HCT116 (cell line): Measurements from ENCODE around the gene FBXO8.
"Not testable (repeated sequence)": the region's sequence is repeated elsewhere in the genome, so short reads cannot be mapped to it uniquely, and the experiment has no call there.

ENCODE experiments used
- ELF1 ChIP-seq: IDR thresholded peaks from 2 replicates; pipeline ENCODE4 v1.6.1; 2012; ENCODE audit warnings: low read depth, borderline replicate concordance
- EZH2 ChIP-seq: fragments of 200-600 bp; sonication (generic); IDR thresholded peaks from 2 replicates; pipeline ENCODE4 v1.6.1; 2017; ENCODE audit warnings: antibody characterized with exemption, mixed run types
- POLR2A ChIP-seq: IDR thresholded peaks from 2 replicates; pipeline ENCODE4 v1.7.0; 2011; ENCODE audit warnings: borderline replicate concordance; ENCODE audit not compliant: insufficient read depth, insufficient read length; ENCODE audit errors: extremely low read depth
- POLR2AphosphoS5 ChIP-seq: IDR thresholded peaks from 2 replicates; pipeline ENCODE4 v1.6.1; 2011; ENCODE audit warnings: mild to moderate bottlenecking, low read depth, low read length, moderate library complexity
- REST ChIP-seq: IDR thresholded peaks from 2 replicates; pipeline ENCODE4 v1.6.1; 2012; ENCODE audit warnings: low read depth
- SP1 ChIP-seq: IDR thresholded peaks from 2 replicates; pipeline ENCODE4 v1.6.1; 2012; ENCODE audit warnings: low read depth
- TF ChIP-seq, protein P1 (sequence below), 3 experiments: fragments of 200-600 bp in 1 of 3; sonication (generic) in 1 of 3; IDR thresholded peaks in 2 of 3; conservative IDR thresholded peaks in 1 of 3; 2 replicates each; pipeline ENCODE4 v1.5.1; 2012 to 2017; ENCODE audit warnings: low read depth in 2 of 3, low read length in 2 of 3, antibody characterized with exemption in 1 of 3, borderline replicate concordance in 1 of 3, control low read depth in 1 of 3, mild to moderate bottlenecking in 1 of 3, mixed read lengths in 1 of 3, mixed run types in 1 of 3, moderate library complexity in 1 of 3; ENCODE audit not compliant: insufficient read depth in 1 of 3

DNA sequence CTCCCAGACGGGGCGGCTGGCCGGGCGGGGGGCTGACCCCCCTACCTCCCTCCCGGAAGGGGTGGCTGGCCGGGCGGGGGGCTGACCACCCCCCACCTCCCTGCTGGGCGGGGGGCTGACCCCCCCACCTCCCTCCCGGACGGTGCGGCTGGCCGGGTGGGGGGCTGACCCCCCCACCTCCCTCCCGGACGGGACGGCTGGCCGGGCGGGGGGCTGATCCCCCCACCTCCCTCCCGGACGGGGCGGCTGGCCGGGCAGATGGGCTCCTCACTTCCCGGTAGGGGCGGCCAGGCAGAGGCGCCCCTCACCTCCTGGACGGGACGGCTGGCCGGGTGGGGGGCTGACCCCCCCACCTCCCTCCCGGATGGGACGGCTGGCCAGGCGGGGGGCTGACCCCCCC lies 11.2 kb upstream of the FBXO8 start:
- not testable (repeated sequence) for TF ChIP-seq POLR2A, ELF1, SP1, POLR2AphosphoS5, EZH2, REST
- TF ChIP-seq, protein P1, sequence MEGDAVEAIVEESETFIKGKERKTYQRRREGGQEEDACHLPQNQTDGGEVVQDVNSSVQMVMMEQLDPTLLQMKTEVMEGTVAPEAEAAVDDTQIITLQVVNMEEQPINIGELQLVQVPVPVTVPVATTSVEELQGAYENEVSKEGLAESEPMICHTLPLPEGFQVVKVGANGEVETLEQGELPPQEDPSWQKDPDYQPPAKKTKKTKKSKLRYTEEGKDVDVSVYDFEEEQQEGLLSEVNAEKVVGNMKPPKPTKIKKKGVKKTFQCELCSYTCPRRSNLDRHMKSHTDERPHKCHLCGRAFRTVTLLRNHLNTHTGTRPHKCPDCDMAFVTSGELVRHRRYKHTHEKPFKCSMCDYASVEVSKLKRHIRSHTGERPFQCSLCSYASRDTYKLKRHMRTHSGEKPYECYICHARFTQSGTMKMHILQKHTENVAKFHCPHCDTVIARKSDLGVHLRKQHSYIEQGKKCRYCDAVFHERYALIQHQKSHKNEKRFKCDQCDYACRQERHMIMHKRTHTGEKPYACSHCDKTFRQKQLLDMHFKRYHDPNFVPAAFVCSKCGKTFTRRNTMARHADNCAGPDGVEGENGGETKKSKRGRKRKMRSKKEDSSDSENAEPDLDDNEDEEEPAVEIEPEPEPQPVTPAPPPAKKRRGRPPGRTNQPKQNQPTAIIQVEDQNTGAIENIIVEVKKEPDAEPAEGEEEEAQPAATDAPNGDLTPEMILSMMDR (IDR thresholded peaks at IDR 0.05 in 2 of 3, conservative IDR thresholded peaks at IDR 0.05 in 1 of 3; ENCODE audit: borderline replicate concordance in 1 of 3, insufficient read depth in 1 of 3, low read depth in 2 of 3, low read length in 2 of 3): not testable (repeated sequence)
